HepG2 (cell line): ENCODE data around the gene IL6R. TPM values are rescaled to one million over a fixed set of nuclear protein-coding genes. Genes with fewer than 3 reads are reported as not detected.

Source experiments
- CCDC6 ChIP-seq: sonication (generic); formaldehyde crosslinking; IDR thresholded peaks from 2 replicates; pipeline ENCODE4 v1.8.1; 2022; ENCODE audit warnings: mild to moderate bottlenecking, missing genetic modification reagents, moderate library complexity
- CHD2 ChIP-seq: IDR thresholded peaks from 2 replicates; pipeline ENCODE4 v1.6.1; 2011; ENCODE audit warnings: low read depth, low read length, improper control_type of control experiment
- GABPA ChIP-seq, 2 experiments: IDR thresholded peaks; 2 replicates each; pipeline ENCODE4 v1.6.1; 2011 to 2016; ENCODE audit warnings: low read depth in 2 of 2, low read length in 1 of 2, missing biosample characterization in 1 of 2, missing genetic modification characterization in 1 of 2
- GATAD2A ChIP-seq: IDR thresholded peaks from 2 replicates; pipeline ENCODE4 v1.6.1; 2016
- HNF1B ChIP-seq: sonication (generic); formaldehyde crosslinking; IDR thresholded peaks from 2 replicates; pipeline ENCODE4 v1.5.1; 2020; ENCODE audit warnings: mild to moderate bottlenecking, moderate library complexity, missing genetic modification reagents
- LCORL ChIP-seq, 2 experiments: fragments of 450-650 bp in 1 of 2; sonication (generic) in 1 of 2; formaldehyde crosslinking in 1 of 2; IDR thresholded peaks; 2 replicates each; pipeline versions ENCODE4 v1.5.0 to v1.6.1; 2017 to 2020; ENCODE audit warnings: antibody characterized with exemption in 1 of 2, missing genetic modification reagents in 1 of 2
- MED8 ChIP-seq: sonication (generic); formaldehyde crosslinking; IDR thresholded peaks from 2 replicates; pipeline ENCODE4 v1.8.1; 2023; ENCODE audit warnings: mild to moderate bottlenecking, missing genetic modification reagents; ENCODE audit not compliant: insufficient replicate concordance
- PTBP1 ChIP-seq: fragments of 200-400 bp; formaldehyde crosslinking; IDR thresholded peaks from 2 replicates; pipeline ENCODE4 v1.6.1; 2018; ENCODE audit warnings: low read length, low read depth; ENCODE audit not compliant: poor library complexity, severe bottlenecking
- SAP130 ChIP-seq: IDR thresholded peaks from 2 replicates; pipeline ENCODE4 v1.6.1; 2016; ENCODE audit warnings: low read depth
- TCF7 ChIP-seq: sonication (generic); IDR thresholded peaks from 2 replicates; pipeline ENCODE4 v1.6.1; 2016; ENCODE audit warnings: antibody characterized with exemption, low read depth
- ZBTB40 ChIP-seq, 2 experiments: fragments of 450-650 bp in 1 of 2; sonication (generic) in 1 of 2; formaldehyde crosslinking in 1 of 2; IDR thresholded peaks; 2 replicates each; pipeline versions ENCODE4 v1.6.1 to v1.8.0; 2016 to 2022; ENCODE audit warnings: antibody characterized with exemption in 1 of 2, mild to moderate bottlenecking in 1 of 2, missing genetic modification reagents in 1 of 2
- ZBTB7A ChIP-seq: sonication (generic); formaldehyde crosslinking; IDR thresholded peaks from 2 replicates; pipeline ENCODE4 v1.8.0; 2022; ENCODE audit warnings: mild to moderate bottlenecking, missing genetic modification reagents
- ZC3H4 ChIP-seq: sonication (generic); formaldehyde crosslinking; IDR thresholded peaks from 2 replicates; pipeline ENCODE4 v1.4.0; 2020; ENCODE audit warnings: missing genetic modification reagents, borderline replicate concordance
- ZMAT5 ChIP-seq: sonication (generic); formaldehyde crosslinking; IDR thresholded peaks from 2 replicates; pipeline ENCODE4 v1.5.0; 2020; ENCODE audit warnings: mild to moderate bottlenecking, low read depth, missing genetic modification reagents, borderline replicate concordance
- ZNF549 ChIP-seq: sonication (generic); formaldehyde crosslinking; IDR thresholded peaks from 2 replicates; pipeline ENCODE4 v1.5.0; 2020; ENCODE audit warnings: missing genetic modification reagents
- ZNF556 ChIP-seq: sonication (generic); formaldehyde crosslinking; IDR thresholded peaks from 2 replicates; pipeline ENCODE4 v1.4.0; 2020; ENCODE audit warnings: mild to moderate bottlenecking, missing genetic modification reagents, borderline replicate concordance
- ZNF782 ChIP-seq: sonication (generic); formaldehyde crosslinking; IDR thresholded peaks from 2 replicates; pipeline ENCODE4 v1.4.0; 2020; ENCODE audit warnings: missing genetic modification reagents, mild to moderate bottlenecking, borderline replicate concordance
- ZNF816 ChIP-seq: sonication (generic); formaldehyde crosslinking; IDR thresholded peaks from 2 replicates; pipeline ENCODE4 v1.8.0; 2022; ENCODE audit warnings: missing genetic modification reagents, mild to moderate bottlenecking, borderline replicate concordance
- polyA plus RNA-seq, 8 experiments: library from polyadenylated mRNA; depleted of rRNA in 3 of 8; stranded (reverse) in 7 of 8; unstranded in 1 of 8; fragments of >200 nt; fragmentation: Illumina TruSeq in 4 of 8; extraction: Trizol in 4 of 8; gene quantifications; 2 replicates each; pipeline versions ENCODE4 v1.2.1 to v1.2.3, GENCODE V29; 2011 to 2016; ENCODE audit warnings: low read depth in 4 of 8, missing spikeins in 1 of 8, mixed read lengths in 1 of 8; ENCODE audit not compliant: insufficient read depth in 1 of 8
- total RNA-seq, 5 experiments: library from RNA; depleted of rRNA; stranded (reverse); fragments of >200 nt; fragmentation: Illumina TruSeq; extraction: Trizol; gene quantifications; 2 replicates each; pipeline ENCODE4 v1.2.3, GENCODE V29; 2016; ENCODE audit warnings: low read depth in 1 of 5

The IL6R gene
- total and polyA plus RNA-seq, 2 of the 13 experiments (the other 11 are each of a cell fraction or from before 2014, with no cell fraction given) = 5.0 to 24.5 TPM

- no peak for TF ChIP-seq ZBTB40 (IDR thresholded peaks at IDR 0.05)
- TF ChIP-seq ZBTB40 (CRISPR knock-in tag; IDR thresholded peaks at IDR 0.05) = 0 out of 2 replicates have a peak, but pooled peaks have one; percentile 8
- TF ChIP-seq ZMAT5 (CRISPR knock-in tag) = no peak
- no peak for TF ChIP-seq ZNF556 (CRISPR knock-in tag)
- no peak for TF ChIP-seq ZC3H4 (CRISPR knock-in tag)
- TF ChIP-seq CHD2 = no peak
- no peak for TF ChIP-seq ZBTB7A (CRISPR knock-in tag)
- TF ChIP-seq ZNF816 = no peak
- TF ChIP-seq PTBP1 = no peak
- TF ChIP-seq HNF1B (CRISPR knock-in tag) = no peak; the same call in 1 of the 2 replicates
- TF ChIP-seq SAP130 (CRISPR knock-in tag) = no peak; the same call in 1 of the 2 replicates
- TF ChIP-seq LCORL (IDR thresholded peaks at IDR 0.05) = no peak
- peak; percentile 55 for TF ChIP-seq LCORL (CRISPR knock-in tag; IDR thresholded peaks at IDR 0.05)
- TF ChIP-seq ZNF549 (CRISPR knock-in tag) = no peak
- TF ChIP-seq ZNF782 (CRISPR knock-in tag) = no peak
- TF ChIP-seq TCF7 = no peak
- no peak for TF ChIP-seq MED8
- no peak for TF ChIP-seq CCDC6 (CRISPR knock-in tag)
- no peak for TF ChIP-seq GATAD2A (CRISPR knock-in tag)
- TF ChIP-seq GABPA (IDR thresholded peaks at IDR 0.05; ENCODE audit: low read depth, low read length) = no peak
- peak; percentile 27; the same call in 1 of the 2 replicates for TF ChIP-seq GABPA (CRISPR knock-in tag; IDR thresholded peaks at IDR 0.05; ENCODE audit: low read depth)
Observed at GRCh38 chr1:154410185-154410827, 5.2 kb downstream of the IL6R start (continued).
